Sciatic nerve (tissue), 2 donors: ENCODE measurements around the gene DNAH11. TPM values are rescaled to one million over a fixed set of nuclear protein-coding genes. Genes with fewer than 3 reads are reported as not detected.

ENCODE experiments used
- ATAC-seq: fragments of 200-7000 bp; cut with Tn5 transposase; one replicate; pipeline ENCODE4 v1.9.1; 2020; ENCODE audit warnings: mild to moderate bottlenecking, moderate library complexity
- DNase-seq: peaks from one replicate; pipeline ENCODE4 v3.0.0-alpha.2; 2020; ENCODE audit warnings: low spot score
- intact Hi-C: fragments of 100-400 bp; cut with DNase I; formaldehyde crosslinking; loops from one replicate; pipeline ENCODE4 v1.14.2; 2022
- total RNA-seq: library from RNA; stranded (reverse); fragmentation: NEBNext Ultra II Directional; extraction: Animal tissue kit (Norgen Biotek cat#: 25700); gene quantifications from one replicate; pipeline ENCODE4 v1.2.1, GENCODE V29; 2021
- donor health status: DM: no; HTN: no; CAD: no.
- donor health status: DM: no; HTN: no; CAD: no.

The DNAH11 gene
- total RNA-seq, 1 donor from 2014 or later = 0.49 TPM

- DNase-seq (no peak), ATAC-seq (no peak)
- intact Hi-C loops = no loop called here
Observed at GRCh38 chr7:21939858-21940372, 397.1 kb downstream of the DNAH11 start.

GRCh38 chr7:21941611-21942141 is 398.8 kb downstream of the DNAH11 start:
- DNase-seq (no peak), ATAC-seq (no peak)
- intact Hi-C loops = no loop called here

GRCh38 chr7:21942955-21943354 is 400.1 kb downstream of the DNAH11 start:
- ATAC-seq (no peak), DNase-seq (no peak)
- intact Hi-C loops = no loop called here

- DNase-seq (no peak), ATAC-seq (no peak)
- intact Hi-C loops = no loop called here
Observed at GRCh38 chr7:21943436-21943835, 400.6 kb downstream of the DNAH11 start.

- ATAC-seq (no peak), DNase-seq (no peak)
- intact Hi-C loops = no loop called here
Observed at GRCh38 chr7:21944616-21945453, 402.0 kb downstream of the DNAH11 start.

GRCh38 chr7:21945454-21946221 is 402.8 kb downstream of the DNAH11 start, which contains the start of gene CDCA7L:
Gene CDCA7L (minus strand): TSS chr7:21945899. CDS start chr7:21945804, 95 bp downstream.
- intact Hi-C loops = no loop called here

GRCh38 chr7:21946222-21946709 is 403.4 kb downstream of the DNAH11 start:
- DNase-seq = no peak
- intact Hi-C loops = no loop called here
- no peak for ATAC-seq

More at GRCh38 chr7:21945454-21946221, 402.8 kb downstream of the DNAH11 start, which contains the start of gene CDCA7L:
- ATAC-seq (peak; percentile 96), DNase-seq (peak; percentile 81)

GRCh38 chr7:21947056-21947455 is 404.2 kb downstream of the DNAH11 start:
- DNase-seq = no peak
- no peak for ATAC-seq
- intact Hi-C loops = no loop called here

GRCh38 chr7:21947946-21948345 is 405.1 kb downstream of the DNAH11 start:
- DNase-seq (no peak), ATAC-seq (no peak)
- intact Hi-C loops = no loop called here

GRCh38 chr7:21948364-21948763 is 405.5 kb downstream of the DNAH11 start:
- intact Hi-C loops = no loop called here
- DNase-seq = no peak
- ATAC-seq = no peak

GRCh38 chr7:21948887-21949540 is 406.2 kb downstream of the DNAH11 start:
- DNase-seq = no peak
- intact Hi-C loops = no loop called here
- no peak for ATAC-seq

Other genes starting within 250 kb of the DNAH11 start
- 11.7 TPM for gene SP4, start 115.0 kb upstream of the DNAH11 start, total RNA-seq